Vagina (tissue), 2 donors: Measurements from ENCODE around the gene KCNG1. TPM values are rescaled to one million over a fixed set of nuclear protein-coding genes. Genes with fewer than 3 reads are reported as not detected.

Source experiments
- DNase-seq, 2 donors: peaks; one replicate each; pipeline ENCODE4 v3.0.0-alpha.2; 2017; ENCODE audit errors: extremely low spot score in 2 of 2
- H3K27ac ChIP-seq: fragments of 200-600 bp; sonication (generic); one replicate; pipeline ENCODE4 v1.5.1; 2019
- H3K27me3 ChIP-seq: fragments of 200-600 bp; sonication (generic); one replicate; pipeline ENCODE4 v1.5.1; 2019
- H3K36me3 ChIP-seq, 2 donors: fragments of 200-600 bp; sonication (generic); one replicate each; pipeline ENCODE4 v1.5.1; 2017 to 2019
- H3K4me1 ChIP-seq: fragments of 200-600 bp; sonication (generic); one replicate; pipeline ENCODE4 v1.5.1; 2019
- H3K4me3 ChIP-seq, 2 donors: fragments of 200-600 bp; sonication (generic); 1 replicate in 1 of 2; 2 replicates in 1 of 2; pipeline ENCODE4 v1.5.1; 2016 to 2019
- H3K9me3 ChIP-seq: fragments of 200-600 bp; sonication (generic); one replicate; pipeline ENCODE4 v1.5.1; 2019
- POLR2A ChIP-seq, 2 donors: fragments of 450-650 bp; IDR thresholded peaks; one replicate each; pipeline ENCODE4 v1.6.1; 2017; ENCODE audit warnings: antibody characterized with exemption in 2 of 2, mild to moderate bottlenecking in 2 of 2, moderate library complexity in 2 of 2
- POLR2AphosphoS5 ChIP-seq, 2 donors: sonication (generic); formaldehyde crosslinking; IDR thresholded peaks; one replicate each; pipeline ENCODE4 v1.9.0; 2017; ENCODE audit warnings: antibody characterized with exemption in 2 of 2, mild to moderate bottlenecking in 2 of 2, low read depth in 1 of 2; ENCODE audit not compliant: insufficient read depth in 1 of 2
- intact Hi-C: fragments of 100-400 bp; cut with DNase I; formaldehyde crosslinking; loops from one replicate; pipeline ENCODE4 v1.15.1; 2023
- total RNA-seq: library from RNA; depleted of rRNA; stranded (reverse); fragments of >200 nt; gene quantifications from one replicate; pipeline ENCODE4 v1.2.3, GENCODE V29; 2016
- TF ChIP-seq, protein P1 (sequence below), 3 experiments: fragments of 450-650 bp in 2 of 3; fragments of 200-600 bp in 1 of 3; sonication (generic) in 1 of 3; IDR thresholded peaks; one replicate each; pipeline ENCODE4 v1.5.1; 2017 to 2019; ENCODE audit warnings: antibody characterized with exemption in 3 of 3, mild to moderate bottlenecking in 2 of 3, moderate library complexity in 2 of 3

Gene KCNG1
- total RNA-seq, 1 donor from 2014 or later: 7.9 TPM

DNA sequence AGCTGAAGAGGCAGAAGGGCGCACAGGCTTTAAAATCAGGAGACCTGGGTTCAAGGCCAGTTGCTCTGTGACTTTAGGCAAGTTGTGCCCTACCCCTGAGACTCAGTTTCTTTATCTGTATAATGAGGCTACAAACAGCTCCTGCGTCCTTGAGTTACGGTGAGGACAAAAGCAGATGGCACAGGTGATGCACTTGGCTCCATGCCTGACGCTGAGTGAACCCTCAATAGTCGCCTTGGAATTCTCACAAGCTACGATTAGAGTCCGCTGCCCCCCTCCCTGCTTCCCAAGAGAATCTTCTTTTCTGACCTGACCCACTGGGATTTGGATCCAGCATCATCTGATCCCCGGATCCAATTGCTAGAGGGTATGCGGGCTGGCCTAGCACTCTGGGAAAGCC lies 6.4 kb downstream of the KCNG1 start:
- H3K4me3 ChIP-seq: no peak overlapping the region
- no peaks in the 10 kb centered on the region for H3K36me3 ChIP-seq
- intact Hi-C loops: no loop called here
- no peak for DNase-seq
- H3K9me3 ChIP-seq: no peaks in the 10 kb centered on the region
- no peaks in the 10 kb centered on the region for H3K27me3 ChIP-seq
- no peaks in the 10 kb centered on the region for H3K4me1 ChIP-seq
- no peak overlapping the region for H3K27ac ChIP-seq
- TF ChIP-seq POLR2AphosphoS5 (IDR thresholded peaks at IDR 0.05; ENCODE audit: insufficient read depth in 1 of 2, low read depth in 1 of 2): no peak
- TF ChIP-seq POLR2A (IDR thresholded peaks at IDR 0.05): no peak

- intact Hi-C loops: no loop called here
- DNase-seq: no peak
These were observed 7.8 kb downstream of the KCNG1 start for GRCh38 chr20:51014797-51015722.

GRCh38 chr20:51013577-51014330 lies 9.2 kb downstream of the KCNG1 start:
- DNase-seq: no peak
- Histone ChIP-seq H3K27ac (no peak overlapping the region), H3K36me3 (no peaks in the 10 kb centered on the region), H3K9me3 (no peaks in the 10 kb centered on the region), H3K4me3 (no peak overlapping the region), H3K4me1 (no peaks in the 10 kb centered on the region), H3K27me3 (no peaks in the 10 kb centered on the region)
- TF ChIP-seq, protein P1, sequence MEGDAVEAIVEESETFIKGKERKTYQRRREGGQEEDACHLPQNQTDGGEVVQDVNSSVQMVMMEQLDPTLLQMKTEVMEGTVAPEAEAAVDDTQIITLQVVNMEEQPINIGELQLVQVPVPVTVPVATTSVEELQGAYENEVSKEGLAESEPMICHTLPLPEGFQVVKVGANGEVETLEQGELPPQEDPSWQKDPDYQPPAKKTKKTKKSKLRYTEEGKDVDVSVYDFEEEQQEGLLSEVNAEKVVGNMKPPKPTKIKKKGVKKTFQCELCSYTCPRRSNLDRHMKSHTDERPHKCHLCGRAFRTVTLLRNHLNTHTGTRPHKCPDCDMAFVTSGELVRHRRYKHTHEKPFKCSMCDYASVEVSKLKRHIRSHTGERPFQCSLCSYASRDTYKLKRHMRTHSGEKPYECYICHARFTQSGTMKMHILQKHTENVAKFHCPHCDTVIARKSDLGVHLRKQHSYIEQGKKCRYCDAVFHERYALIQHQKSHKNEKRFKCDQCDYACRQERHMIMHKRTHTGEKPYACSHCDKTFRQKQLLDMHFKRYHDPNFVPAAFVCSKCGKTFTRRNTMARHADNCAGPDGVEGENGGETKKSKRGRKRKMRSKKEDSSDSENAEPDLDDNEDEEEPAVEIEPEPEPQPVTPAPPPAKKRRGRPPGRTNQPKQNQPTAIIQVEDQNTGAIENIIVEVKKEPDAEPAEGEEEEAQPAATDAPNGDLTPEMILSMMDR (IDR thresholded peaks at IDR 0.05): no peak
- TF ChIP-seq POLR2A (IDR thresholded peaks at IDR 0.05) (no peak), POLR2AphosphoS5 (IDR thresholded peaks at IDR 0.05; ENCODE audit: insufficient read depth in 1 of 2, low read depth in 1 of 2) (no peak)
- intact Hi-C loops: no loop called here

More at GRCh38 chr20:51014797-51015722, 7.8 kb downstream of the KCNG1 start:
- no peaks in the 10 kb centered on the region for H3K36me3 ChIP-seq
- no peaks in the 10 kb centered on the region for H3K9me3 ChIP-seq
- no peak overlapping the region for H3K27ac ChIP-seq
- no peaks in the 10 kb centered on the region for H3K4me1 ChIP-seq
- no peaks in the 10 kb centered on the region for H3K27me3 ChIP-seq
- TF ChIP-seq, protein P1 (IDR thresholded peaks at IDR 0.05): peak in 1 of 3 experiments; percentile 13
- no peak for TF ChIP-seq POLR2AphosphoS5 (IDR thresholded peaks at IDR 0.05; ENCODE audit: insufficient read depth in 1 of 2, low read depth in 1 of 2)
- H3K4me3 ChIP-seq: no peak overlapping the region

DNA sequence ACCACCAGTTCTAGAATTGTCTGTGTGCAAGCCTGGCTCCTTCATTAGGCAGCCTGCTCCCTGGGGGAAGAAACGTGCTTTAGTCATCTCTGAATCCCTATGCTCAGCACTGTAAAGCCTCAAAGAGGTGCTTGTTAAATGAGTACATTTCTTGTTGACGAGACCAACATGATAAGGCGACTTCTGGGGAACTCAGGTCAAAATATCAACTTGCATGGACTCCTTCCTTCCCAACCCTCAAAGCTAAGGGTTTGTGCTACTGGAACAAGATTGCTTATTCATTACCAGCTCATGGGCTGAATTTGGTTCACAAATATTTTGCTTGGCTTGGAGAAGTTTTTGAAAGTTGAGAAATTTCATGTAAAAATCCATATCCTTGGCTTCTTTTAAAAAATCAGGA lies 10.6 kb downstream of the KCNG1 start:
- DNase-seq: no peak
- H3K36me3 ChIP-seq: no peaks in the 10 kb centered on the region
- no peak overlapping the region for H3K4me3 ChIP-seq
- no peaks in the 10 kb centered on the region for H3K4me1 ChIP-seq
- TF ChIP-seq POLR2A (IDR thresholded peaks at IDR 0.05) (no peak), POLR2AphosphoS5 (IDR thresholded peaks at IDR 0.05; ENCODE audit: insufficient read depth in 1 of 2, low read depth in 1 of 2) (no peak)
- TF ChIP-seq, protein P1 (IDR thresholded peaks at IDR 0.05): no peak
- H3K27me3 ChIP-seq: no peaks in the 10 kb centered on the region
- no peak overlapping the region for H3K27ac ChIP-seq
- intact Hi-C loops: no loop called here
- H3K9me3 ChIP-seq: no peaks in the 10 kb centered on the region

GRCh38 chr20:51011479-51011878 lies 11.4 kb downstream of the KCNG1 start:
- DNase-seq: no peak
- TF ChIP-seq, protein P1 (IDR thresholded peaks at IDR 0.05): no peak
- TF ChIP-seq POLR2A (IDR thresholded peaks at IDR 0.05) (no peak), POLR2AphosphoS5 (IDR thresholded peaks at IDR 0.05; ENCODE audit: insufficient read depth in 1 of 2, low read depth in 1 of 2) (no peak)
- H3K9me3 ChIP-seq: no peaks in the 10 kb centered on the region
- H3K27me3 ChIP-seq: no peaks in the 10 kb centered on the region
- no peaks in the 10 kb centered on the region for H3K36me3 ChIP-seq
- no peak overlapping the region for H3K27ac ChIP-seq
- no peaks in the 10 kb centered on the region for H3K4me1 ChIP-seq
- intact Hi-C loops: no loop called here
- H3K4me3 ChIP-seq: no peak overlapping the region
